ENCODE measurements around the gene SLC25A21.

The SLC25A21 gene

DNA sequence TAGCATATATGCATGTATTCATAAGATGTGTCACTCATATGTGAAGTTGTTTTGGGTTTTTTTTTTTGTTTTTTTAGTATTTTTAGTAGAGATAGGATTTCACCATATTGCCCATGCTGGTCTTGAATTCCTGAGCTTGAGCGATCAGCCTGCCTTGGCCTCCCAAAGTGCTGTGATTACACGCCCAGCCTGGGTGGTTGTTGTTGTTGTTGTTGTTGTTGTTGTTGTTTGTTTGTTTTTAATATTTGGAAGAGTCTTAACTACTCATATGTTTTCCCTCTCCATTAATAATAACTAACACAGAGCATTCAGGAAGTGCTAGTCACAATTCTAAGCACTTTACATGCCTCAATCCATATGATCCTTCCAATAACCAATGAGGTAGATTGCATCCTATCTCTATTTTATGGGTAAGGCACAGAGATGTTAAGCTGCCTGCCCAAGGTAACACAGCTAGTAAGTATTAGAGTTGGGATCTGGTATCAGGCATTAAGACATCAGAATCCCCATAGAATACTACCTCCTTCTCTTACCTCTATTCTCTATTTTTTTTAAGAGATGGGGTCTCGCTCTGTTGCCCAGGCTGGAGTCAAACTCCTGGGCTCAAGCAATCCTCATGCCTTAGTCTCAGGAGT lies 27.6 kb downstream of the SLC25A21 start:
- no peak for DNase-seq (ENCODE audit: low read depth in 1 of 2, low spot score in 1 of 2)

GRCh38 chr14:37143475-37143874 lies 28.9 kb downstream of the SLC25A21 start:
- no peak for DNase-seq (ENCODE audit: low read depth in 1 of 2, low spot score in 1 of 2)

DNA sequence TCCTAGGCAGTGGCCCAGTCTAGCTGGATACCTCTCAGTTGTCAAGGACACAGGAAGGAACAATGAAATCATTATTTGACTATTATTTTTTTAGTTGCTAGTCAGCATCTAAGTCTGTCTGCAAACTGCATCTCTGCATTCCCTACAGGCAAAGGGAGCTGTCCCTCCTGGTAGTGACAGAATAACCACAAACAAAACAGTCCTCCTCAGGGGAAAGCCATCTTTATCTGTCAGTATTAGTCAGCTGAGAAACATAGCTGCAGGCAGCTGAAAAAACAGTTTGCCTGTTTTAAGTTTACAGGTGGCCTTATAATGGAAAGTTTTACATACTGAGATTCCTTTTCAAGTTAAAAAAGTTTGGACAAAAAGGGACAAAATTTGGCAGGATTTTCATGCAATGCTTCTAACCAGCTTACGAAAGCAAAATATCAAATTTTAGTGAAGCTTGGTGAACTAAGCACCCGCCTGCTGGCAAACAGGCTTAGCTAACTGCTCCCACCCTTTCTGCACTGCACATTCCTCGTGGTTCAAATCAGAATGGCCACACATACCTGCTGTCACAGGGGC lies 29.5 kb downstream of the SLC25A21 start:
- DNase-seq (ENCODE audit: low read depth in 1 of 2, low spot score in 1 of 2) = no peak

- no peak for DNase-seq (ENCODE audit: low read depth in 1 of 2, low spot score in 1 of 2)
Measured at GRCh38 chr14:37140176-37140575, 32.2 kb downstream of the SLC25A21 start.

- DNase-seq (ENCODE audit: low read depth in 1 of 2, low spot score in 1 of 2) = no peak
Measured at GRCh38 chr14:37139710-37140109, 32.7 kb downstream of the SLC25A21 start.

- DNase-seq (ENCODE audit: low read depth in 1 of 2, low spot score in 1 of 2) = no peak
Measured at GRCh38 chr14:37138898-37139297, 33.5 kb downstream of the SLC25A21 start.

DNA sequence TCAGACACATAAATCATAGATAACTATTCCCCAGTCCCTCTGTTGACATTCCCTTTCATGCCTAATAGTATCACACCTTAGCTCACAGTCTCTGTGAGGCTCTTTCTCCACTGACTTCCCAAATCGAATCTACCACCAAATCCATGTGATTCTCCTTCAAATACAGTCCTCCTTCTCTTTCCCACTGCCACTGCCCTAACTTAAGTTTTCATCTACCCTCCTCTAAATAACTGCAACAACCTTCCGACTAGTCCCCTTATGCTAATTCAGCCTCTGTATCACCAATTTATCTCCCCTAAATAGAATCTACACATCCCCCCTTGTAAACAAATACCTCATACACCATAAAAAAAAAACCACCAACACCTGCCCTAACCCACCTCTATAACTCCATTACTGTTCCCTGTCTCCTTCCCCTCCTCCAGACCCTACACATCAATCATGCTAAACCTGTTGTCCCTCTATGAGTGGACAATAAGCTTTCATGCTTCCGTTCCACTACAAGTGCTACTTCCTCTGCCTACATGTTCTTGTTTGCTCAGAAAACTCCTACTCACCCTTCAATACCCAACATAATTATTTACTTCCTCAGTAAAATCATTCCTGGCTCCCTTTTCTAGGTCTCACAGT lies 39.0 kb downstream of the SLC25A21 start:
- DNase-seq (ENCODE audit: low read depth in 1 of 2, low spot score in 1 of 2) = no peak

GRCh38 chr14:37131205-37131604 lies 41.2 kb downstream of the SLC25A21 start:
- no peak for DNase-seq (ENCODE audit: low read depth in 1 of 2, low spot score in 1 of 2)

GRCh38 chr14:37129047-37129446 lies 43.4 kb downstream of the SLC25A21 start:
- DNase-seq (ENCODE audit: low read depth in 1 of 2, low spot score in 1 of 2) = no peak

DNA sequence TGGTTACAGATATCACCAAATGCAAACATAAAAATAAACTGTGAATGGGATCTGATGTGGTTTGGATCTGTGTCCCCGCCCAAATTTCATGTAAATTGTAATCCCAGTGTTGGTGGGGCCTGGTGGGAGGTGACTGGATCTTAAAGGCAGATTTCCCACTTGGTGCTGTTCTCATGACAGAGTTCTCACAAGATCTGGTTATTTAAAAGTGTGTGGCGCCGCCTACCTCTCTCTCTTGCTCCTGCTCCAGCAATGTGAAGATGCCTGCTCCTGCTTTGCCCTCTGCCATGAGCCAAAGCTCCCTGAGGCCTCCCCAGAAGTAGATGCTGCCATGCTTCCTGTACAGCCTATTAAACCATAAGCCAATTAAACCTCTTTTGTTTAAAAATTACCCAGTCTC lies 47.8 kb downstream of the SLC25A21 start:
- DNase-seq (ENCODE audit: low read depth in 1 of 2, low spot score in 1 of 2) = no peak

DNA sequence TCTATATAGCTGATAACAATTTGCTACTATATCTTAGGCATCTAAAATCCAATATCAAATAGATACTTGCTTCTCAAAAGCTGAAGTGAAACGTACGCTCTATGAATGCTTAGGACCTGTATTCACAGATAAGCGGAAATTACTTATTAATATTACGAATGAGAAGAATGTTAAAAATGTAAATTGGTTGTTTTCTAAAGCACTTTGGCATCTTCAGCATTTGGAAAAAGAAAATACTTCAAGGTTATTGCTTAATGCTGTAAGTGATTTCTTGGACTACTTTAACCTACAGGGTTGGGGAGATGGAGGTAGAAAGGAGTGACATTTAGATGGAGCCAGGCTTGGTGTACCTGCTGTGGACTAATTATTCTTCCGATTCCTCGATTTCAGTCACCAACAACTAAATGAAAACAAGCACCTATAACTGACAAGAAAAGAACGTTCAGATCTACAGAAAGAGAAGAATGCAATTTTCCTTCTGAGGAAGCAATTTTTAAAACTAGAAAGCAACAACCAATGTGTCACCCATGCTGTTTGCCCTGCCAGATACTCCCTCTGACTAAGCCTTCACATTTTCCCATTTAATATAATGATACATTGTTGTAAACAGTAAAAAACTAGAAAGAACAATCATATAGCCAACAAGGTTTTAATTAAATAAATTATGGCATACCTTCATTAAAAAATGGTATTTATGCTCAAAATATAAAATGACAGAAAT lies 49.3 kb downstream of the SLC25A21 start:
- no peak for DNase-seq (ENCODE audit: low read depth in 1 of 2, low spot score in 1 of 2)

DNA sequence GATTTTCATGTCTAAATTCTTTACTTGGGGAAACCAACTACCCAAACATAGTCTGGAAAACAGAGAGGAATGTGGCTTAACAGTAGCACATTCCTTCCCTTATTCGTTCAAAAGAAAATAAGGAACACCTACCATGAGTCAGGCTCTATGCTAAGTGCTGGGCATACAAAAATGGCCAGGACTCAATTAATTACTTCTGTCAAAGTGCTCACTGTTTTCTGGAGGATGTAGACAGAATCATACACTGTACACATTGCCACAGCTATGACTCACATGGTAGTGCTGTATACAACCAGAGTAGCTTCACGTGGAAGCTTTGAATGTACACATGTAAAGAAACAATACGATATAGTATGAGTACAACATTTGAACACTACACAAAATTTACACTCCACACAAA lies 50.1 kb downstream of the SLC25A21 start:
- DNase-seq (ENCODE audit: low read depth in 1 of 2, low spot score in 1 of 2) = no peak

DNA sequence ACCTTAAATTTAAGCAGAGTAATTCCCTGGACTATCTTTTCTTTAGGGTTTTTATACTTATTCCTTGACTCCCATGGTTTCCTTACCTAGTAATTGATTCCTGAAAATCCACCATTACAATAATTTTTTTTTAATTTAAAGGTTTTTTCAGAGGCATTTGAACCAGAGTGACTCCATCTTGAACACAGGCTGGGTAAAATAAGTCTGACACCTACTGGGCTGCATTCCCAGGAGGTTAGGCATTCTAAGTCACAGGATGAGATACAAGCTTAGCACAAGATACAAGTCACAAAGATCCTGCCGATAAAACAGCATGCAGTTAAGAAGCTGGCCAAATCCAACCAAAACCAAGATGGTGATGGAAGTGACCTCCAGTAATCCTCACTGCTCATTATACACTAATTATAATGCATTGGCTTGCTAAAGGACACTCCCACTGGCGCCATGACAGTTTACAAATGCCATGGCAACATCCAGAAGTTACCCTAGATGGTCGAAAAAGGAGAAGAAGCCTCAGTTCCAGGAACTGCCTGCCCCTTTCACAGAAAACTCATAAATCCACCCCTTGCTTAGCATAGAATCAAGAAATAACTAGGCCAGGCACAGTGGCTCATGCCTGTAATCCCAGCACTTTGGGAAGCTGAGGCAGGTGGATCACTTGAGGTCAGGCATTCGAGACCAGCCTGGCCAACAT lies 53.6 kb downstream of the SLC25A21 start:
- no peak for DNase-seq (ENCODE audit: low read depth in 1 of 2, low spot score in 1 of 2)

DNA sequence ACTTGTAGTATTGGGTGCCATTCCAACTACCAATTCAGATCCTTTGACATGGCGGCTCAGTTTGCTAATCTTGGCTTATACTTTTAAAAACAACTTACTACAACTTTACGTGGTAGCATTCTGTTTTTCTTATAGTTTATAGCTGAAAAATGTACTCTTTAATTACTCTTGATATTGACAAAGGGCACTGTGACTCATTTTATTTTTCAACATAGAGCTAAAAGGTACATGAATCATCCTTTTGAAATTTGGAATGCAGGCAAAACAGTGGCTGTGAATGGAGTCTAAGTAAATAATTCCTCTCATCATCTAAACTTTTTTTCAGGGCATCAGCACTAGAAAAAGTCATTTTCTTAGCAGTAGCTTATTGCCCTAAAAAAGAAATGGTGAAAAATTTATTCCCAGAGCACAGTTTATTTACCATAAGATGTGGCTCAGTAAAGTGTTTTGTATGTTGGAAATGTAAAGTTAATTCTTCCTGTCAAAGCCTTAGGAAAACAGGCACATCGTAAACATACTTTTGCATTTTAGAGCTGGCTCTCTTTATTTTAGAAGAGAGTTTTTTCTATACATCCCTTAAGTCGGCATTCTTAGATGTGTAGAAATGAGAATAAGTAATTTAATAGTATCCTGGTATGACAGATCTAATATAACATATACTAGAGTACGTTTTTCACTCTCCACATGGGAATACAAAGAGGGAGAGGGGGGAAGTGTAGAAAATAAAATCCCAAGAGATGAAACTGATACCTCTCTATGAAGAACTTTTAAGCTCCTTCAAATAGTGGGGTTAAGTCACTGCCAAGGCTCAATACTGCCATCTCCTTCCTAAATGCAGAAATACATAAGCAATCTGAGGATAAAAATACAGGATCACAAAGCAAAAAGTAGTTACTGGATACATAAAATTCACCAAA lies 55.2 kb downstream of the SLC25A21 start:
- no peak for DNase-seq (ENCODE audit: low read depth in 1 of 2, low spot score in 1 of 2)

DNA sequence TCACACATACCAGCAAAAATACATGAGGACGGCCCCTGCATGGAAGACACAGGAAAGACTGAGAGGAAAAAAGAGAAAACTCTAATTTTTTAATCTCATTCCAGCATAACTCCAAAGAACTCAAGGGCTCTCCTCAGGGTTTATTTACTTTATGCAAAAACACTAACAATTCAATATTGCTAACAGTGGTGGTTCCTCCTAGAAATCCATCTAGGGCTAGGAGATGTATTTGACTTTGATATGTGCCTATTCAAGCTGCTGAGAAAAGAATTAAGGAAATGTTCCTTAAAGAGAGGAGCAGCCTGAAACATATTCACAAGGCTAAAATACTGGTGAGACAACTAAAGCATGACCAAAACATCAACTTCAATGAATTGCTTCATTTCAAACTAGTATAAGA lies 57.0 kb downstream of the SLC25A21 start:
- no peak for DNase-seq (ENCODE audit: low read depth in 1 of 2, low spot score in 1 of 2)

DNA sequence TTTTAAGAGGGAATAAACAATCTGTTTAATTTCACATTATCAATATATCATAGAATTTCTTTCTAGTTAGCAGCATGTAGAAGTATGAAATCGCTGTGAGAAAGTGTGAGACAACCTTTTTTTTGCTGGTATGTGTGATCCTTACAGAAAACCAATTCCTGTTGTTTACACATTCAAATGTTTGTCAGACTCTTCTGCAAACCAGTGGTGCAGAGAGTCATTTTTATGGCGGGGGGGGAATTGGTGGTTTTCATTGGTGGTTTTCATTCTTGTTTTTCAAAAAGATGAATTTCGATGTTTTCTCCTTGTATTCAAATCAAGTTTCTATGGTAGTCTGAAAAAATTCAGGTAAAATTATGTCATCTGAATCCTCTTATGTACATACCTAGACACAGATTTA lies 57.8 kb downstream of the SLC25A21 start:
- DNase-seq (ENCODE audit: low read depth in 1 of 2, low spot score in 1 of 2) = no peak

GRCh38 chr14:37114002-37114401 lies 58.4 kb downstream of the SLC25A21 start:
- no peak for DNase-seq (ENCODE audit: low read depth in 1 of 2, low spot score in 1 of 2)

DNA sequence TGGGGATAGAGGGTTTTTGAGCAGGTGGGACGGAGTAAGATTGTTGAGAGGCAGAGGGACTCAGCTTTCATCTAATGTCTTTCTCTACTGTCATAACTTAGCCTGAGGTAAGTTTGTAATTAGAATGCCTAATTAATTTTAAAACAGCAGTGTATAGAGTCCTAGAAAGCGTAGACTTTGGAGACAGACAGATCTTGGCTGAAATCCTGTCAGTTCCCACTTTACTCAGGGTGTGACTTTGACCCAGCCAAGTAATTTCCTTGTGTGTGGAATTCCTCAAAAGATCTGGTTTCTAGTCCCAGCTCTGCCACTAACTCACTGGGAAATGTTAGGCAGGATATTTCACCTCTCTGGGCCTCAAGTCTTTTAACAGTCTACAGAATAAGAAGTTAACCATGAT lies 74.3 kb downstream of the SLC25A21 start:
- no peak for DNase-seq (ENCODE audit: low read depth in 1 of 2, low spot score in 1 of 2)

DNA sequence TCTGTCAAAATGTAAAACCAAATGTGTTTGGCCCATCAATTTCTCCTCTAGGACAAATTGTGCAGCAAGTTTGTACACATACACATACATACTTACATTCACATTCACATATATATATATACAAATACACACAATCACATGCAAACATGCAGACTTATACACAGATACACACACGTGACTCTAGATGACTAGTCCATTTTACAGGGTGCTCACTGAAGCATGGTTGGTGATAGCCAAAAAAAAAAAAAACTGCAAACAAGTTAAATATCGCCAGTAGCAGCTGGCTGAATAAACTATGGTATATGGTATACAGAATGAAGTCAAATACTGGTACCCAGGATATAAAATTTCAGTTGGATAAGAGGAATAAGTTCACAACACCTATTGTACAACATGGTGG lies 77.9 kb downstream of the SLC25A21 start:
- DNase-seq (ENCODE audit: low read depth in 1 of 2, low spot score in 1 of 2) = no peak

DNA sequence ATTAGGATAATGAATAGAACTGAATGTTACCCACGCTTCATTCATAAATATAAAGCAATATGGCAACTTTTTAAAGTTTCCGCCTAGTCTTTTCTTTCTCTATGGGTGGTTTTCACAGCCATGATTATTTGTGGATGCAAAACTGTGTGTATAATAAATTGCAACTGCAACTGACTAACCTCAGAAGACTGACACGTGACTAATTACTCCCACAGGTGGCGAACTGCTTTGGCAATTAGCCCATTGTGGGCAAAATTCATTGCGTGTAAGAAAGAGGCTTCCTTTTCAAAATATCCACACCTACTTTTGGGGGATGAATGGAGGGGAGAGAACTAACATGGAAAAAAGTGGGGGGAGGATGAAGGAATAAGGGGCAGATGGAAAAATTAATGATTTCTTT lies 79.0 kb downstream of the SLC25A21 start:
- no peak for DNase-seq (ENCODE audit: low read depth in 1 of 2, low spot score in 1 of 2)

GRCh38 chr14:37091651-37092050 lies 80.8 kb downstream of the SLC25A21 start:
- no peak for DNase-seq (ENCODE audit: low read depth in 1 of 2, low spot score in 1 of 2)

Data from activated CD4-positive, alpha-beta T cell treated with anti-CD3 and anti-CD28 coated beads, Interleukin-2, amount 50 U/mL, for 24 hours (primary cell).